ENCODE data around the gene PSMC3.
A peak's percentile ranks its signal among the peaks of the same experiment; 100 is the strongest.

Gene PSMC3

DNA sequence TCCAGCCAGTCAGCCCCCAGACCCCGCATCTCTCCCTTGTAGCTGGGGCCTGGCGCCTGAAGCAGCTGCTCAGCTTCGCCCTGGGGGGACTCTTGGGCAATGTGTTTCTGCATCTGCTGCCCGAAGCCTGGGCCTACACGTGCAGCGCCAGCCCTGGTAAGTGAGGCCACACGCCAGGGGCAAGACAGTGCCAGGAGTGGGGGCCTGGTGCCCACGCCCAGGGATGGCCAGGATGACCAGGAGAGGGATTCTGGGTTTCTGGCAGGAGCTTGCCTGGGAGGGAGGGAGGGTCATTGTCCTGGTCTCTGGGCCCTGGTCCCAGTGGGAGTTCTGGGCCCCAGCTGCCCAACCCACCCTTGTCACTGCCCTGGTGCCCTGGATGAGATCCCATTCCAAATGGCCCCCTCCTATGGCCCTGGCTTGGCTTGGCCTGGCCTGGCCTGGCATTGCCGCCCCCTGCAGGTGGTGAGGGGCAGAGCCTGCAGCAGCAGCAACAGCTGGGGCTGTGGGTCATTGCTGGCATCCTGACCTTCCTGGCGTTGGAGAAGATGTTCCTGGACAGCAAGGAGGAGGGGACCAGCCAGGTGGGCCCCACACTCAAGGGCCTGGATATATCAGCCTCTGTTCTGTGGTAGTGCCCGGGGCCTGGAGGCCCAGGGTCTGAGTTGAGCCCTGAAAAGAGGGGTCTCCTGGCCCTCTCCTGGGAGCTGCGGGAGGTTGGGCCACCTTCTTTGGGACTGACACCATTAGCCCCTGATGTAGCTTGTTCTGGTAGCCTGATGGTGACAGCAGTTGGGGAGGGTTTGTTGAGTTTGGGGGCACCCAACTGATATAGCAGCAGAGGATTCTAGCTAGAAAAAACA, 14.1 kb downstream of the PSMC3 start:
- DNase-seq = peak; percentile 83

DNA sequence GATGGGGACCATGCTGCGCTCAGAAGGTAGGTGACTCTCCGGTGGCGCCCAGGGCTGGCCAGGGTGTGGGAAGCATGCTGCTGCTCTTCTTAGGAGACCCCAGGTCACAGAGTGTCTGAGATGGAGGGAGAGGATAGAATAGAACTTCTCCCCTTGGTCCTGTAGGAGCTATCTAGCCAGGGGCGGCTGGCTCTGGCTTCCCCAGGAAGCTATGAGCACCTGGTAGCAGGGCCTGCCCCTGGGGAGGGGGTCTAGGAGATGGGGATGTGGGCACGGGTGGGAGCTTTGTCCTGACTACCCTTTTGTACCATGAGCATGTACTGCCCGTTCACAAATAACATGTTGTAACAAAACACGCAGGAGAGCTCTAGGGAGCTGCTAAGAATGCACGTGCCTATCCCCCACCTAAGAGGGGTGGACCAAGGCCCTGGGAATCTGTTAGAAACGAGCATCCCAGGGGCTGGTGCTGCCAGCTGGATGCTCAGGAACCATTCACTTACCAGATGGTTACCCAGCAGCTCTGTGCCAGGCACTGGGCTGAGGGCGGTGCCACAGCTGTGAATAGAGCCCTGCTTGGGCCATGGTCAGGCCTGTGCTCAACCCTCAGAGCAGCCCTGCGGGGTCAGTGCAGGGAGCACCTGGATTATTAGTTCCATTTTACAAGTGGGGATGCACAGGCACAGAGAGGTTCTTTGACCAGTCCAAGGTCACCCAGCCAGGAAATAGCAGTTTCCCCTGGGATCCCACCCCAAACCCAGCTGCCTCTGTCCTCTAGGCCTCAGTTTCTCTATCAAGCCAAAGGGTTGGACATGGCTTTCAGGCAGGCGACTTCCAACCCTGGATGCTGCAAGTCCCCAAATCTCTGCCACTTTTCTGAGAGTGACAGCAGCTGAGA, 15.6 kb downstream of the PSMC3 start:
- peak; percentile 57 for DNase-seq

DNA sequence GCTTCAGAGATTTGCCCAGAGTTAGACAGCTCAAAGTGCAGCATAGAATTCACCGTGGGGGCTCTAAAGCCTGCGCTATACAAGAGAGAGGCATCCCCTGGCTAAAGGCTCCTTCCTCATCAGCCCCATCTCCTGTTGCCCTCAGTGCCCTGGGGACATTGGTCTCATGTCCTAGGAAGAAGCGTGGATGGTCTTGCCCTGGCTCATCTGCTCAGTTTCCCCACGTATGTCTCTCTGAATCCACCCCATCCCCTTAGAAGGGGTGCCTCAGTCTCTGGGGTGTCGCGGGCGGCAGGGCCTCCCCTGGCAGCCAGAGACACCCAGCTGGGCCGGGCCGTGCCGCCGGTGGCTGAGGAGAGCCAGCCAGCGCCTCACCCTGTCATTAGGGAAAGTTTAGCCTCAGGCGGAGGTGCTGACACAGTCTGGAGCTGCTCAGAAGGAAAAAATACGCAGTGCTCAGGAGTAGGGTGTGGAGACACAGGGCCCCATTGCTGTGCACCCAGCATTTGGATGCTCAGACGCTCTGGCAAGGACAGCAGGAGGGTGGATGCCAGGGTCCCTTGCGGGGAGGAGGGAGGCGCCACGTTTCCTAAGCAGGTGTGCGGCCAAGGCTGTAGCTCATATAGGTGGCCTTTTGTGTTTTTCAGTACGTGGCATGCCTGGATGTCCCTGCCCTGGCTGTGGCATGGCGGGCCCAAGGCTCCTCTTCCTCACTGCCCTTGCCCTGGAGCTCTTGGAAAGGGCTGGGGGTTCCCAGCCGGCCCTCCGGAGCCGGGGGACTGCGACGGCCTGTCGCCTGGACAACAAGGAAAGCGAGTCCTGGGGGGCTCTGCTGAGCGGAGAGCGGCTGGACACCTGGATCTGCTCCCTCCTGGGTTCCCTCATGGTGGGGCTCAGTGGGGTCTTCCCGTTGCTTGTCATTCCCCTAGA, 16.5 kb downstream of the PSMC3 start:
- DNase-seq = peak; percentile 56

DNA sequence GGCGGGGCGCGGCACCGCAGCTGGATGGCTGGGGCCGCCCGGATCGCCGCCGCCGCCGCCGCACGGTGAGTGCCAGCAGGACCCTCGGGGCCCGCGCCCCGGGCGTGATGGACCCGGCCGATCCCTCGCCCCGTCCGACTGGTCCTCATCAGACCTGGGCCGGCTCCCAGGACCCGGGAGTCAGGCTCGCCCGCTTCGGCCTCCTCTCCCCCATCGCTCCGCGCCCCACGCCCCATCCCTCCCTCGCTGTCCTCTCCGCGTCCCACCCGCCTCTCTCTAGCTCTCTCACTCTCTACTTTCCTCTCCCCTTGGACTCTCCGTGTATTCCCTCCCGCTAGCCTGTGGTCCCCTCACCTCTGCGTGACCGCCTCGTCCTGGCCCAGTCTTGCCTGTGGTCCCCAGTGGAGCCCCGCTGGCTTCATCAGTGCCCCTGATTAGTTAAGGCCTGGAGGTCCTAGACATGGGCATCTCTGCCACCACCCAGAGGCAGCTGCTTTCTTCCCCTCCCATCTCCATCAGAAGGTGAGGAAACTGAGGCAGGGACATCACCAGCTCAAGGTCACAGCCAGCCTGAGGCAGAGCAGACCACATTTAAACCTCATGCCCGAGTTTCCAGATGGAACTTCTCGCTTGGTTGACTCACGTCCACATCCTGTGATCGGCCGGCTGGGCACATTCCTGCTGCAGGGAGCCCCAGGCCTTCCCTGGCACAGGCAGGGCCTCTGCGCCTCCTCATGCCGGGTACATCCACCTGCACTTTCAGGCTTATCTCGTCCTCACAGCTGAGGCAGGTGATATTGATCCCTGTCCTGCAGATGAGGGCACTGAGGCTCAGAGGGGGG, 17.4 kb downstream of the PSMC3 start:
- no peak for DNase-seq

DNA sequence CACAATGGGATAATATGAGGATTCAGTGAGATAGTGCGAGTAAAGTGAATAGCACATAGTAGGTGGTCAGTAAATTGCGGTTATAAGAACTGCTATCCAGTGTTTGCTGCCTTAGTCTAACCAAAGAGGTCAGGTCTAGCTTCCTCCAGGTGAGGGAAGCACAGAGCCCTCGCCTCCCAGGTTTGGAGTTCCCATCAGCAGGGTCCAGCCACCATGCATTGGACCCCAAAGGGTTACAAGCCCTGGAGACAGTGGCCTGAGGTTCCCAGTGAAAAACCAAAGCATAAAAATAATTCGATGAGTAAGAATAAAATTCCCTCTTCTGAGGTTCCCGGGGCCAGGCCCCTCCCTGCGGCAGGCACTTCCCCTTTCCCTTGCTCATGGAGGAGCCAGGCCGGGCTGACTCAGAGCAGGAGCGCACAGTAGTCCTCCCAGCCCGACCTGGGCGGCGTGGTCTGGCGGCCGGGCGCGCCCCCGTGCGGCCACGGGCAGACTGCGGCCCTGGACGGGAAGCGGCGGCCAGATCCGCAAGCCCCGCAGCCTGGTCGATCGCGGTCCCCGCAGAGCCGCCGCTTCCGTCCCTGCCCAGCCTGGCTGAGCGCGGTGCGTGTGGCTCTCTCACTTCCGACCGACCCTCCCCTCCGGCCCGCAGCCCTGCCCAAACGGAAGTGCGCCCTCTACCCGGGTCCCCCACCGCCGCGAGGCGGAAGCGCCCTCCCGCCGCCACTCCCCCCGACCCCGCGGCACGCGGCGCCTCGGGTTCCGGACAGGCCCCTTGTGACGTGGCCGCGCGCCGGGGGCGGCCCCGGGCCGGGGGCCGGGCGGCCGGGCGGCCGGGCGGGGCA, 18.3 kb downstream of the PSMC3 start, which contains the start of gene SLC39A13:
Gene SLC39A13, plus strand, starts transcription at position 845 of the 845 bp plus-strand sequence. CDS start 1,505 bp downstream, outside the sequence.
- peak; percentile 98 for DNase-seq

DNA sequence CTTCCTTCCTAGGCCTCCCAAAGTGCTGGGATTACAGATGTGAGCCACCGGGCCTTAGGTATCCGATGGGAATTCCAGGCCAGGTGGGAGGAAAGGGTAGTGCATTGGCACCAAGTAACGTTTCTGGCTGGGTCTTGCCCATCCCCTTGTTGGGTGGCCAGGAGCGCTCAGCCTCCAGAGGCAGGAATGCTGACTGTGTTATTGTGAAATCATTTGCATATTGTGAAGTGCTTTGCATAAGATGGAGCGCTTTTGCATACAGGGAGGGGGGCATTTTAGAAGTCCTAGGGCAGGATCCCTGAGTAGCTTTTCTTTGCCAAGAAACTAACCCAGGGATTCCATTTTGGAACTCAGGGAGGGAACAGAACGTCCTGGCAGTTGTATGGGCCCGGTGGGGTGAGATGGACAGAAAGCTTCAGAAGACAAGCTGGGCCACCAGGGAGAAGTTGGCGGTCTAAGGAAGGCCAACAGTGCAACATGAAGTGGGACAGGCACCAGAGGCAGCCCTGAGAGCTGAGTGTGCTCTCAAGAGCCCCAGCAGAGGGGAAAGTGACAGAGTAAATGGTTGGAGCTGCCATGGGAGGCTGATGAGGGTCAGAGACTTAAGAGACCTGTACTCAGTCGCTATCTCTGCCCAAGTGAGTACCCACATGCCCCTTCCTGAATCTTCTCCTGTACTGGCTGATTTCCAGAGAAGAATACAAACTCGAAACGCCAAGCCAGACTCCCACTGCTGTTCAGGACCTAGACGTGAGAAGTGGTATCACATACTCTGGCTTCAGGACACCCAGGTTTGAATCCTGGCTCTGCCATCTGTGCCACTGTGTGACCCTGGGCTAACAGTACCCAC, 19.1 kb downstream of the PSMC3 start:
- peak; percentile 66 for DNase-seq

DNA sequence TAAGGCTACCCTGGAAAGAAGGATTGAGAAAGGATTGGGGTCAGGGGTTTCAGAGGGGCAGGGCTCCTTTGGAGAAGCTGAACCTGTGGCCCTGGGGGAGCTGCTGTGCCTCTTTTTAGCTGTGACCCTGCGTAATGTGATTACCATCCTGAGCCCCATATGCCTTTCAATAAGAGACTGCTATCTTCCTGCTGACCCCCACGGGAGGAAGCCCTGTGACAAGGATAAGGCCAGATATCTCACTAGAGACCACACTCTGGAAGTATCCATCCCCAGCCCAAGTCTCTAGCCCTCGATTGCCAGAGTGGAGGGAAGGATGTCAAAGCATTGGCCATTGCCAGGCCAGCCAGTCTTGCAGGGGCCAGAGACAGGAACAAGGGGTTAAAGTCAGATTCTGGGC, 22.7 kb downstream of the PSMC3 start:
- DNase-seq = no peak

DNA sequence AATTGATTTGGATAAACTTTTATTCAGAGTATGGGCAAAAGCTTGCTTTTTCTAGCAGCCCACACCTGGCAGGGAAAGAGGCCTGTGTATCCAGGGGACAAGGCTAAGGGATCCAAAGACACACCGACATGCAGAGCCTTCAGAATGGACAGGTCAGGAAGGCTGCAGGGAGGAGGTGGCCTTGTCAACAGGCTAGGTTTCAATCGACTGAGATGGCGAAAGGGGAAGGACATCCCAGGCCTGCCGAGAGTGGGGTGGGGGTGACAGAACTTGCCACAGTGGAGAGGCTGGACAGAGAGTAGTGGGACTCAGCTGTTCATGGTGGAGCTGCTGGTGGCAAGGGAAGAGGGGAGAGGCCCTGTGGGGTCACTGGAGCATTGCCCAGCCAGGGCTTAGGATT, 23.1 kb downstream of the PSMC3 start:
- no peak for DNase-seq

DNA sequence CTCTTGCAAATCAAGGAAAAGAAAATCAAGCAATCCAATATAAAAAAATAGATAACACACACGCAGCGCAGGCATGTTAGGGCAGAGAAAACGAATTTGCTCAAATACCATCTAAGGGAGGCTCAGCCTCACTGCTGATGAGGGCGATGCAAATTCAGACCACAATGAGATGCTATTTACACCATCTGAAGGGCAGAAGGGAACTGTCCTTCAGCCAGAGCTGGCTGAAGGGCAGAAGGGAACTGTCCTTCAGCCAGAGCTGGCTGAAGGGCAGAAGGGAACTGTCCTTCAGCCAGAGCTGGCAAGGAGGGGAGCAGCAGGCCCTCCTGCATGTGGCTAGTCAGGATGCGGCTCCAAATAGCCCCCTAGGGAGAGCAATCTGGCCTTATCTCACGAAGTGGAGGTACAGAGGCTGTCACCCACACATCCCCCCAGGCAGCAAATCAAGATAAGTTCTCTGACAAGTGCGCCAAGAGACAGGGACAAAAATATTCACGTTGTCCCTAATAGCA, 25.4 kb downstream of the PSMC3 start:
- no peak for DNase-seq

DNA sequence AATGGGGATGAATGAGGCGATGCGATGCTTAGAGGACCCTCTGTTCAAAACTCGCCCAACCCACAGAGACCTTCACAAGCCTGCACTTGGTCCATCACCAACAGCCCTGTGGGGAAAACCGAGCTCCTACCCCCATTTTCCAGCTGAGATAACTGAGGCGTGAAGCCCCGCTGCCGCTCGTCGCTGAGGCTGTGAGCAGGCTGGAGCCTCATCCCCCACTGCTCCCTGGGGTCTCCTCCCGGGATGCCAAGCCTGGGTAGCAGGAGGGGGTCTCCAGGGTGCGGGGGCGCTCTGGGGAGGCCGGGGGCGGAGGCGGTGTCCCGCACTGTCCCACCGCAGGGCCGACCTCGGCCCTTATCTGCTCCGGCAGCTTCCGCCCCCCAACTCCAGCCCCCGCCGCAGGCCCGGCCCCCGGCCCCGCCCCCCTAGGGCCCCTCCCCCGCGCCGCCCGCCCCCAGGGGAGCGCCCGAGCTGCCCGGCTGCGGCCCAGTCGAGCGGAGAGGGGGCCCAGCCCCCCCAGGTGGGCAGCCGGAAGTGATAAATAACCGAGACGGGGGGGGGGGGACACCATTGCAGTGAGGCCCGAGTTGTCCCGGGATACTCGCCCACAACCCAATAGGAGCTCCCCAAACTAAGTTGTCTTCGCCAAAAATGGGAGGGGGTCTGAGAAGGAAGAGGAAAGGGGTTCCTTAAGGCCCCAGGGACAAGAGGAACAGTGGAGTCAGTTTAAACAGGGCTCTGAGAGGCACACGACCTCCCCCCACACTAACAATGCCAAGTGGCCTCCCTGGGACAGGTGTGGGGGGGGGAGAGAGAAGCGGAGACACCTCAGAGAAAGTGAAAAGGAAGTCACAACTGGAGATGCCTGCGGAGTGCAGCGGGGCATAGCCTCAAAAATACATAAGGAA, 26.1 kb downstream of the PSMC3 start:
- DNase-seq = peak; percentile 75

DNA sequence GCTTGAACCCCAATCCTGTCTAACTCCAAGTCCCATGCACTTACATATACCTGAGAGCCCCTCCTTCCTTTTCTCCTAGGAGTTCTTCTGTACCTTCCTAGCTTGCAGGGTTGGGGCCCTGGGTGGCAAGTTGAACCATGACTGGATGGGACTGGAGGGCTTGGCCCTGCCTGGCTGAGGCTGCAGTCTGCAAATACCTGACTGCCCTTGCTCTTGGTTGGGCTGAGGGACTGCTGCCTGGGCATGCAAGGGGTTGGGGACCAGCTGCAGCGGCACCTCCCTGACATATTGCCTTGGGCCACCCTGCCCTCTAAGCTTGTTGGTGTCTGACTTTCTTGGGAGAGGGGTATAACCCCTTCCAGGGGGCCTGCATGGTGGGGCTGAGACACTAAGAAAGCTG, 27.7 kb downstream of the PSMC3 start:
- peak; percentile 59 for DNase-seq

DNA sequence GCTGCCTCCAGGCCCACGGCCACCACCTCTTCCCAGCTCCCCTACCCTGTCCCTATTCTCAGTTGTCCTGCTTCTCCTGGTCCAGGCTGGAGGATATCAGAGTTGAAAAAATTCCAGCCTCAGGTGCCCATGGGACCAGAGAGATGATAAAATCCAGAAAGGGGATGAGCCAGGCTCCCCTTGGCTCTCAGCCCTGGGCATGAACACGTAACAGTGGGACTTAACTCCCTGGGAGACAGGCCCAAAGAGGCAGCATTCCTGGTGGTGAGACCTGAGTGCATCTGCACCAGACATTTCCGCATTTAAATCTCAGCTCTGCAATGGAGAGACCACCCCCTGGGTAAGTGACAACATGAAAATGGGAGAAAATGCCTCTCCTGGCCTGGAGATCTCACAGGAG, 28.2 kb downstream of the PSMC3 start:
- DNase-seq = no peak

DNA sequence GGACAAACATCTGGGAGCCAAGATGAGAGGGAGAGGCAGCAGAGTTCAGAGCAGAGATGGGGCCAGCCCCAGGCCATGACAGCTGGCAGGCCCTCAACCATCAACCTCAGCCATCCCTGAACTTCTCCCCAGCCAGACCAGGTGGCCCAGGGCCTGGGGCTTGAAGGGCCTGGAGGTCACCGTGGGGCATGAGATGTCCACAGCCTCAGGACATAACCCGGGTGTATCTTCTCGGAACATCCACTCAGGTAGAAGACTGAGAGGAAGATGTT, 30.3 kb downstream of the PSMC3 start:
- DNase-seq = no peak

DNA sequence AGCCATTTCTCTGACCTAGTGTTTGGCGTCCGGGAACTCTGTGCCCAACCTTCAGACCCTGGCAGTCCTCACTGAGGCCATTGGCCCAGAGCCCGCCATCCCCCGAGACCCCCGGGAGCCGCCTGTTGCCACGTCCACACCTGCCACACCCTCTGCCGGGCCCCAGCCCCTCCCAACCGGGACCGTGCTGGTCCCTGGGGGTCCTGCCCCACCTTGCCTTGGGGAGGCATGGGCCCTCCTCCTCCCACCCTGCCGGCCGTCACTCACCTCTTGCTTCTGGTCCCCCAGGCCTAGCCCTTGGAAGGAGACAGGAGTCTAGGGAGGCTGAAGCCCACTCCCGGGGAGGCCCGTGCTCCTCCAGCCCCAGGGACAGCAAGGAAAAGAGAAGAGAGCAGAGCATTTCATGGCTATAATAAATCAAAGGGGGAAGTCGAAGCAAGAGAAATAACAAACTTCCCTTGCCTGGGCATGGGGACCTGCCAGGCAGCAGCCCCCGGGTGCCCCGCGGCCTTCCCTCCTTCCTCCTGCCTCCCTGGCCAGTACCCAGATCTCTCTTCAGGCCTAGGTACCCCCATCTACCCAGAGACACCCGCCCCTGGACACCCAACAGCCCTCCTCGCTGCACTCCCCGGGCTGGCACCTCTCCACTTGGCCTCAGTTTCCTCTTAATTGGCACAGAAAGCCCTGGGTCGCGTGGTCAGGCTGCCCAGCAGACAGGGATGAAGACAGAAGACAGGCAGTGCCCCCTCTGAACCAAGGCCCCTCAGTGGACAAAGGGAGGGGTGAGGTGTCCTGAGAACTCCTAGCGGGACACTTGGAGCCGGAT, 30.8 kb downstream of the PSMC3 start:
- peak; percentile 81 for DNase-seq

DNA sequence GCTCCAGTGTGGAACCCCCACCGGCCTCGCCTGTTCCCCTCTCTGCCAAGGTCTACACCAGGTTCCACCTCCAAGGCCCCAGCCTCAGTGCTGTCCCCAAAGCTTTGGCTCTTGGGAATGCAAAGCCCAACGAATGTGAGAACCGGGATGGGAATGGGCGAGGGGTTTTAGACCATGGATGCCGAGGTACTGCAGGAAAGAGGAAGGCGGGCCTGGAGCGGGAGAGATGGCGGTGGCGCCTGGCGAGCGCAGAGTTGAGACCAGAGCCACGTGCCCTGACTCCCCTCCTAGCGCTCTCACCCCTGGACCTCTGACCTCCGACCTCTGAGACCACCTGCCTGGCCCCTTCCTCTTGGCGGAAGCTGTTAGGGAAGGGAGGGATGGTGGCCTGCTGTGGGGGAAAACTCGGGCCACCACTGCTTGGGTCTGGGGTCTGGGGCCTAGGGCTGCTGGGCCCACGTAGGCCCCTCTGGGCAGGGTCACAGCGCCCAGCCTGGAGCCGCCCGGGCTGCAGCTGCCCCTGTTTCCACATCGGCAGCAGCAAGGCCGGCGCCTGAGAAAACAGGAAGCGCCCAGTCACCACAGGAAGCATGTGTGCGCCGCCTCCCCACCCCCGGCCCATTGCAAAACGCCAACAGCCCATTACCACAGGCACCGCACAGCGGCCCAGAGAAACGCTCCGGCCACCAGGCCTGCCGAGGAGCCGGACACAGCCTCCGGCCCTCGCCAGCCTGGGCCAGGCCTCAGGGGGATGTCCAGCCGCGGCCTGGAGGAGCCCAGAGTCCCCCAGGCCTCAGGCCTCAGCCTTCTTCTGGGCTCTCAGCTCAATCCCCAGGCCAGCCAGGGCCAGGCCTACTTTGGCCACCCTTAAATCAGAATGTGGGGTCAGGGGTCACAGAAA, 31.7 kb downstream of the PSMC3 start:
- DNase-seq = peak; percentile 85

DNA sequence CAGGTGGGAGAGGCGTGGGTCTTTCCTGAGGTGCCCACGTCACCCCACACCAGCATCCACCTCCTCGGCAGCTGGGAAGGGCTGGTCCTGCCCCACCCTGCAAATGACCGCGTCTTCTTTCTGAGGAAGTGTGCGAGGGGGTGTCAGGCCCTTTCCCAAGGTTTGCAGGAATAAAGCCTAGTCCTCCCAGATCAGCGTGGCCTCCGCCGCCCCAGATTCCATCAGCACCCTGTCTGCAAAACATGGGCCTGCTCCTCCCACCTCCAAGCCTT, 32.3 kb downstream of the PSMC3 start:
- no peak for DNase-seq
